Retinal pigment epithelial cell (primary cell): ENCODE data around the gene TULP4.

Experiments
- DNase-seq: peaks from one replicate; pipeline ENCODE4 v3.0.0-alpha.2; 2010; ENCODE audit warnings: low read depth
- H3K4me3 ChIP-seq: 2 replicates; pipeline ENCODE4 v1.5.1; 2011; ENCODE audit warnings: mild to moderate bottlenecking, low read length, control low read depth, moderate library complexity
- TF ChIP-seq, protein P1 (sequence below): conservative IDR thresholded peaks from 2 replicates; pipeline ENCODE4 v1.5.1; 2011; ENCODE audit warnings: low read depth, low read length, control low read depth, inconsistent platforms

Gene TULP4

DNA sequence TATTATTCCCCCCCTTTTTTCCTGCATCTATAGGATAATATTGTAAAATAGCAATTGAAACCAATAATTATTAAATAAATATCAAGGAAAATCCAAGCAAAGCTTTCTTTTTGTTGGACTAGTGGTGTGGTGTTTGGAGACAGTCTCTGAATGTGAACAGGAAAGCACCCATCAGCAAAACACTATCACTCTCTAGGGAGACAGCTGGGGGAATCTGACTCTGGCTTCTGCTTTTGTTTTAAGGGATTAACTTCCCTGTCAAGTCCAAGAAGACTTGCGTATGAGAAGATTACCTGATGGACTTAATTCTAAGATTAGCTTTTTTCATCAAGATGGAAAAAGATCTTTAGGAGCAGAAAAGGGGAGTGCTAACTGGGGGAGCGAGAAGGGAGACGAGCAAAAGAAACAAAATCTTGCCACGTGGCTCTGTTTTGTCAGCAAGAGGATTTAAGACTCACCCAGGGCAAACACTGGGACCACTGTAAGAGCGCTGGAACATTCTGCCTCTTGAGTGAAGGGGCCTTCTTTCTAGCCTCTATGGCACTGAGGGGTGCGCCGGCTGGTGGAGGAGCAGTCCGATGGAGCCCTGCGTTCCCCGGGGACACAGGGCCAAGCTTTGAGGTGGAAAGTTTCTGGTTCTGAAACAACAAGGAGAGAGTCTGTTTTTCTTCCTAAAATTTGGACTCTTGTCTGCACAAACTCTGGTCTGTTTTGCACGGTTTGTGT lies 570 bp downstream of the TULP4 start:
- TF ChIP-seq, protein P1, sequence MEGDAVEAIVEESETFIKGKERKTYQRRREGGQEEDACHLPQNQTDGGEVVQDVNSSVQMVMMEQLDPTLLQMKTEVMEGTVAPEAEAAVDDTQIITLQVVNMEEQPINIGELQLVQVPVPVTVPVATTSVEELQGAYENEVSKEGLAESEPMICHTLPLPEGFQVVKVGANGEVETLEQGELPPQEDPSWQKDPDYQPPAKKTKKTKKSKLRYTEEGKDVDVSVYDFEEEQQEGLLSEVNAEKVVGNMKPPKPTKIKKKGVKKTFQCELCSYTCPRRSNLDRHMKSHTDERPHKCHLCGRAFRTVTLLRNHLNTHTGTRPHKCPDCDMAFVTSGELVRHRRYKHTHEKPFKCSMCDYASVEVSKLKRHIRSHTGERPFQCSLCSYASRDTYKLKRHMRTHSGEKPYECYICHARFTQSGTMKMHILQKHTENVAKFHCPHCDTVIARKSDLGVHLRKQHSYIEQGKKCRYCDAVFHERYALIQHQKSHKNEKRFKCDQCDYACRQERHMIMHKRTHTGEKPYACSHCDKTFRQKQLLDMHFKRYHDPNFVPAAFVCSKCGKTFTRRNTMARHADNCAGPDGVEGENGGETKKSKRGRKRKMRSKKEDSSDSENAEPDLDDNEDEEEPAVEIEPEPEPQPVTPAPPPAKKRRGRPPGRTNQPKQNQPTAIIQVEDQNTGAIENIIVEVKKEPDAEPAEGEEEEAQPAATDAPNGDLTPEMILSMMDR: no peak
- H3K4me3 ChIP-seq: no peak overlapping the region
- no peak for DNase-seq

DNA sequence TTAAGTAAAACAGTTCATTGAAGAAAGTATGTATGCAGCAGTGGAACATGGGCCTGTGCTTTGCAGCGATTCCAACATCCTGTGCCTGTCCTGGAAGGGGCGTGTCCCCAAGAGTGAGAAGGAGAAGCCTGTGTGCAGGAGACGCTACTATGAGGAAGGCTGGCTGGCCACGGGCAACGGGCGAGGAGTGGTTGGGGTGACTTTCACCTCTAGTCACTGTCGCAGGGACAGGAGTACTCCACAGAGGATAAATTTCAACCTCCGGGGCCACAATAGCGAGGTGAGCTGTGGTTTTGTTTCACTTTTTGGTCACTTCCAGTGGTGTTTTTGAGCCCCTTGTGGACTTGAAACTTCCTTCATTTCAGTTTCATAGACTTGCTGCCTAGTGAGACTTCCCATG lies 1.7 kb downstream of the TULP4 start:
- TF ChIP-seq, protein P1: no peak
- no peak overlapping the region for H3K4me3 ChIP-seq
- DNase-seq: no peak

DNA sequence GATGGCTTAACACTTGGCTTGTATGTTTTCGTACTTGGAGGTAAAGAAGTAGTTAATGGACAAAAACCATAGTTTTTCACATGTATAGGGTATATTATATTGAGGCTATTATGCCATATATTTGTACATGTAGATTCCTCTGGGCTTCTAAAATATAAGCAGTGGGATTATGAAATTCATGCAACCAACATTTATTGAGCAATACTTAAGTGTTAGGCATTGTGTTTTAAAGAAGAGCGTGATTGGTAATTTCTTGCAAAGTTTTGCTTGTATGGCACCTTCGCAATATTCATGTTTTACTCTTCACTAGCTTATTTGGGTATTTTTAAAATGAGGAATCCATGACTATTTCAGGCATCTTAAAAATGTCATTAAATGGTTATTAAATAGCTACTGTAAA lies 2.5 kb downstream of the TULP4 start:
- TF ChIP-seq, protein P1: no peak
- DNase-seq: no peak
- no peak overlapping the region for H3K4me3 ChIP-seq

DNA sequence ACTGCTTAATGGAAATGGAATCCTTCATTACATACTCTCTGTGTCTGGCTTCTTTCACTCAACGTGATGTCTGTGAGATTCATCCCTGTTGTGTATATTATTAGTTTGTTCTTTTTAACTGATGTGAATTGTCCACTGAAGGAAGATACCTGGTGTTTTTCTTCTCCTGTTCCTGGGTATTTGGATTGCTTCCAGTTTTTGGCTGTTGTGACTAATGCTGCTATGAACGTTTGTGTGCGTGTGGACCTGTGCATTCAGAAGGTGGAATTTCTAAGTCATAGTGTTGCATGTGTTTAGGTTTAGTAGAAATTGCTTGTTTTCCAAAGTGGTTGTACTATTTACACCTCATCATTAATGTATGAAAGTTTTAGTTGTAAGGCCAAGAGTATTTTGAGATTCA lies 3.8 kb downstream of the TULP4 start:
- DNase-seq: peak; percentile 18
- H3K4me3 ChIP-seq: no peak overlapping the region
- TF ChIP-seq, protein P1: no peak

DNA sequence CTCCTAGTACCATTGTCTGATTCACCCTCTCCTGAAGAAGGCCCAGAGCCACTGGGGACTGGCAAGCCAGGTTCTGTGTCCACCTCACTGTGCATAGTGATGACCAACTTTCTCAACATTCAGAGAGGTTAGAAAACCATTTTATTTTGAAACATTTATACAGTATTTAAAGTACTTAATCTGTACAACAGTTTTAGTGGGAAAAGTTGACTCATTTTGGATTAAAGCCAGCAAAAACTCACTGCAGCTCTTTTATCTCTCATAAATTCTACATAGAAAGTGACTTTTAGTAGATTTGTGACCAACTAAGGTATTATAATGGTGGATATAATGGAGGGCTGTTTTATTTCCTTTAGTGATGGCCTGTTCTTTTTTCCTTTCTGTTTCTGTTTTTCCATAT lies 9.7 kb downstream of the TULP4 start:
- no peak overlapping the region for H3K4me3 ChIP-seq
- peak; percentile 69 for DNase-seq
- TF ChIP-seq, protein P1: no peak

DNA sequence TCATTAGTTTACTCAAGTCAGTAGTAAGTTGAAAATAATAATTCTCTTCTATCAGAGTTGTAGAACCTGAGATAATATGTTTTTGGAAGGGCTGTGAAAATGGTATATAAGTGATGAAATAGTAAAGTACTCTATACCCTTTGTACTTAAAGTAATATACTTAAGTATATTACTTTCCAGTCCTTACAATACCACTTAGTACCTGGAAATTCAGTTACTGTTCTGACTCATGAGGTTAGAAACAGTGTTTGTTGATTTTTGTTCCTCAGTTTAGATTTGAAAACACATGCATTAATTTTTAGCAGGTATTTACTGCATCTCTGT lies 10.1 kb downstream of the TULP4 start:
- H3K4me3 ChIP-seq: no peak overlapping the region
- no peak for DNase-seq
- TF ChIP-seq, protein P1: no peak

DNA sequence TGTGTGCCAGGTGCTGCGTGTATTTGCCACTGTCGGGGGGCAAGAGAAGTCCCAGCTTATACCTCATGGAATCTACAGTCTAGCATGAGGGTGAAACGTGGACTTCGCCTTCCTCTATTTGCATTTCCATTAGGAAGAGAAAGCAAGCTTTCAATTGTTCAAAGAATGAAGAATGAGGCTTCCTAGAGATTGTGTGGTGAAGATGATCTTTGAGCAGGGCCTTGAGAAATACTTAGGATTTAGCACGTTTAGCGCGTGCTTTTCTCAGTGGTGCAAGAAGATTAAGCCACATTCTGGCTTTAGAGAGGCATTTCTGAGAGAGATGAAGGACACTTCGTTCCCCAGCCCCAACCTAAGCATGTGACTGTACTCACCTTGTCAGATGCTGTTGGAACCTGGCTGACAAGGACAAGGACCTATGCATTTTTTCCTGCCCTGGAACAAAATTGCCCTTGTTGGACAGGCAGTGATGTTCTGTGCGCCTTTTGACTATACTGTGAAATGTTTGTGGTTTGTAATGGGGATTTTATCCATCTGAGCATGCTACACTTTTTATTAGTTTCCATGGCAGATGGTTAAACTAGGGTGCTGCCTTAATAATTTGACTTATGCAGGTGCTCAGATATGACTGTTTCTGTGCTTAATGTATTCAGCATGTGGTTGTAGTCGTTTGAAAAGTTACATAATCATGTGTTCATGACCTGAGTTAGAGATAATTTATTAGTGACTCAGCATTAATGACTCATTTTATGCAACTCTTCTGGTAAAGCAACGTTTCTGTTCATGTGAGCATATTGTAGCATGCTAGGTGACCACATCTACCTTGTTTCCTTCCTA lies 10.7 kb downstream of the TULP4 start:
- no peak overlapping the region for H3K4me3 ChIP-seq
- DNase-seq: peak; percentile 58
- TF ChIP-seq, protein P1: no peak
